WI38 (cell line): ENCODE results near the gene AP3S2.
"Not testable (repeated sequence)": the region's sequence is repeated elsewhere in the genome, so short reads cannot be mapped to it uniquely, and the experiment has no call there.

Experiments
- H3K4me3 ChIP-seq: 2 replicates; pipeline ENCODE4 v1.5.1; 2011; ENCODE audit warnings: low read depth, mild to moderate bottlenecking, control low read depth, low read length
- TF ChIP-seq, protein P1 (sequence below): IDR thresholded peaks from 2 replicates; pipeline ENCODE4 v1.5.1; 2012; ENCODE audit warnings: low read depth, mild to moderate bottlenecking, control low read depth, low read length

The AP3S2 gene

DNA sequence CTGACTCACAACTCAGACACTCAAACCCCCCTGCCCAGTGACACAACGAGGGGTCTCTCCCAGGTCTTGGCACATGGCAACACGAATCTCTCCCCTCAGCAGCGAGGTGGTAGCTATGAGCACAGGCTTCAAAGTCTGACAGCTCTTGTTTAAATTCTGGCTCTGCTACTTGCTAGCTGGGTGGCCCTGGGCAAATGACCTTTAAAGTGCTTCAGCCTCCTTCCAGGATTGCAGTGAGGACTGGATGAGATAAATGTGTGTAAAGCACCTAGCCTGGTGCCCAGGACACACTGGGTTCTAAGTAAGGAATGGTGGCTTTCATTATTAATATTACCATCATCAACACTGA is 56.0 kb downstream of the AP3S2 start:
- H3K4me3 ChIP-seq = no peak overlapping the region
- TF ChIP-seq, protein P1, sequence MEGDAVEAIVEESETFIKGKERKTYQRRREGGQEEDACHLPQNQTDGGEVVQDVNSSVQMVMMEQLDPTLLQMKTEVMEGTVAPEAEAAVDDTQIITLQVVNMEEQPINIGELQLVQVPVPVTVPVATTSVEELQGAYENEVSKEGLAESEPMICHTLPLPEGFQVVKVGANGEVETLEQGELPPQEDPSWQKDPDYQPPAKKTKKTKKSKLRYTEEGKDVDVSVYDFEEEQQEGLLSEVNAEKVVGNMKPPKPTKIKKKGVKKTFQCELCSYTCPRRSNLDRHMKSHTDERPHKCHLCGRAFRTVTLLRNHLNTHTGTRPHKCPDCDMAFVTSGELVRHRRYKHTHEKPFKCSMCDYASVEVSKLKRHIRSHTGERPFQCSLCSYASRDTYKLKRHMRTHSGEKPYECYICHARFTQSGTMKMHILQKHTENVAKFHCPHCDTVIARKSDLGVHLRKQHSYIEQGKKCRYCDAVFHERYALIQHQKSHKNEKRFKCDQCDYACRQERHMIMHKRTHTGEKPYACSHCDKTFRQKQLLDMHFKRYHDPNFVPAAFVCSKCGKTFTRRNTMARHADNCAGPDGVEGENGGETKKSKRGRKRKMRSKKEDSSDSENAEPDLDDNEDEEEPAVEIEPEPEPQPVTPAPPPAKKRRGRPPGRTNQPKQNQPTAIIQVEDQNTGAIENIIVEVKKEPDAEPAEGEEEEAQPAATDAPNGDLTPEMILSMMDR = no peak

DNA sequence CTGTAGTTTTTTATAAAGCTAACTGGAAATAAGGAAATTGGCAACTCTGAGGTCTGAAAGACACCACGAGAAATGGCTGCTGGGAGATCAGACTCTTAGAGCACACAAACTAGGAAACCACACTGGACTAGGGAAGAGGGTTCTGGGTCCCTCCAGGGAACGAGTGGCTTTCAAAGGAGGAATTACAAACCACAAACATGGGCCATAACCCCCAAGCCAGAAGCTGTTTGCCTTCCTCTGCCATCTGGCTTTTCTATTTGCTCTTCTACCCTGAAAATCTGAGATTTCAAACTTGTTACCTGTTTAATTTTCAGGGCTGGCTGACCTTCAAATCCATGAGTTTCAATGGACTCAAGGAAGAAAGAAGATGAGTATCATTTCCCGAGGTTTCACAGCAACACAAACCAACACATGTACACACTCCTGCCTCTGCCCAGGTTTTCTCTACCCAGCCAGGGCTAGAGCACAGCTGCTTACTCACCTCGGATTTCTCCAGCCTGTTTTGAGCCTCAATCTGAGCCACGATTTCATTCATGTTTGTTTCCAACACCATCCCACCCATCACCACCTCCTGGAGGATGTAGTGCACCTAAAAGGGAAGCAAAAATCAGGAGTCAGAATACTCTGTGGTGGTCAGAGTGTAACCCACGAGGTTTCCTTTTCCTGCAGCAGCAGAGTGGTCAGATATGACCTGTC is 56.5 kb downstream of the AP3S2 start:
- TF ChIP-seq, protein P1 = no peak
- H3K4me3 ChIP-seq = no peak overlapping the region

DNA sequence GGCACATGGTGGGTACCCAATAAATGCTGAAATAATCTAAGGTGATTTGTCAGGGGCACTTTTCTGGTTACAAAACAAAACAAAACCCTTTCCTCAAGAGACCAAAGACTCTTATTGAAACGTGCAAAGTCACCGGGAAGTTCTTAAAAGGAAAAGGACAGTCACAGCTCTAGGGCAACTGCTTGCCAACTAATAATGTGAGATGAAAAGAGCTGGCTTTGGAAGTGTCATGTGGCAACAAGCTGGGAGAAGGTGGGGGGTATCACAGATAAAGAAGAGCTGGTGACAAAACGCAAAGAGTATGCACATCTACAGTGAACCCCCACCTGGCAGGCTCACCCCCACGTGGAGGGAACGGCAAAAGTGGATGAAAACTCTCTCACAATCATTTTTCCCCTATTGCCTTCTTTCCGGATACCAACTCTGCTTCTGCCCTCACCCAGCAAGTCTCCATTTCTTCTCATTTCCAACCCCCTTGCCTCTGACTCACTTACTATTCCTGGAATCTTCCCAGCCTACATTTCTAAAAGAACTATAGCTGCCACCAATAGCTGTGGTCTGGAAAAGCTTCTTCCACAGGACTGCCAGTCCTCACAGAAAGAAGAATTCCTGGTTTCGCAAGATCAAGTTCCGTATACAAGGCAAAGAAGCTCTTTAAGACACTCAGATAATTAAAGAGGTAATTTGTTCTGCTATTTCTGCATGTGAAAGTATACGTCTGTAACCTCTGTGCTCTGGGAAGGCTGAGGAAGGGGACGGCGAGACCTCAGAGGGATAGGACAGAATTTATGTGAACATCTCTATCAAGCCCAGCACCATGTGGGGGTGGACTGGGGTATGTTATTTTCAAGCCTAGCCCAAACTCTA is 57.3 kb downstream of the AP3S2 start:
- no peak overlapping the region for H3K4me3 ChIP-seq
- TF ChIP-seq, protein P1 = no peak

DNA sequence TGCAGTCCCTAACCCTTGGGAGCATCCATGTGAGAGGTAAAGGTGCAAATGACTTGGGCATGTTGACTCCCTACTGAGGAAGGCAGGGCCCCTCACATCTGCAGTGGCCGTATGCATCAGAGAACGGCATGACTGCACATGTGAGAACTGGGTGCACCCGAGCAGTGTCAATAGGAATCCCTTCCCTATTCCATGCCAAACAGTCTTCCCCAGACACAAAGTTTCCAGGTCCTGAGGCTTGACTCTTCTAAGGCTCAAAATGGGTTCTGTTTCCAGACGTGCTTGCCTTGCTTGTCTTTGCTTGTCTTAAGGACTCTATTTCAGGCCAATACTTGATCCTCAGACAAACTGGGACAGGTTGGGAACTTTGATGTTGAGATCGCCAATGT is 58.6 kb downstream of the AP3S2 start:
- no peak overlapping the region for H3K4me3 ChIP-seq
- TF ChIP-seq, protein P1 = no peak

DNA sequence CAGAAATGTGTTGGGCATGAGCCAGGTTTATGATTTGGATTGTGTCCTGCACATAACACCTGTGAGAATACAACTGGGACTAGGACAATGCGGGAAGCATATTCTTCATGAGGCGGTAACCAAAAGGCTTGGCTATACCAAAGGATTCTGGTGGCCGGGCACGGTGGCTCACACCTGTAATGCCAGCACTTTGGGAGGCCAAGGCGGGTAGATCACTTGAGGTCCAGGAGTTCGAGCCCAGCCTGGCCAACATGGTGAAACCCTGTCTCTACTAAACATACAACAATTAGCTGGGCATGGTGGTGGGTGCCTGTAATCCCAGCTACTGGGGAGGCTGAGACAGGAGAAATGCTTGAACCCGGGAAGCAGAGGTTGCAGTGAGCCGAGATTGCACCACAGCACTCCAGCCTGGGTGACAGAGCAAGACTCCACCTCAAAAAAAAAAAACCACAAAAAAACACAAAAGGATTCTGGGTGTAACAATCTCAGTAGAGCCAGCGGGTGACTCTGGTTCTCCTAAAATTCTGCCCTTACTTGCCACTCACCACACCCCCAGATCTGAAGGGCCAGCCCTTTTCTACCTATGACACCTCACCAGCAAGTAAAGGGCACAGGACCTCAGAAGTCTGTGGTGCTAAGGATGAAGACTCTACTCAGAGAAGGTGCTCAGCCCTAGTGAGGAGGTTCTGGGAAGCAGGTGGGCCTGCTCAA is 59.2 kb downstream of the AP3S2 start:
- not testable (repeated sequence) for H3K4me3 ChIP-seq

DNA sequence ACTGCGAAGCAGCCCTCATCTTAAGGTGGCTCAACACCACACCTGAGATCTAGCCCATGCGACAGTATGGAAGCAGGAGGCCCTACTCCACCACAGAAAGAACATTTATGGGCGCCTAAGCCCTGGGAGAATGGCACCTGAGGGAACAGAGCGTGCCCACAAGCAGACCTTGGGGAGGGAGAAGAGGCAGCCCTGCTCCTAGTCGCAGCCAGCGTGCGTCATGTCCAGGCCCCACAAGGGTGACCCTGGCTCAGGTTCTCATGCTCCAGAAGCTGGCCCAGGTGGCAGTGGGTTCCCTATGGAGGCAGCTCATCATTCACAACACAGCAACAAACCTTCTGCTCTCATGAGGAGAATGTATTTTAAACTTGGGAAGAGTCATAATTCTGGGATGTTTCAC is 59.8 kb downstream of the AP3S2 start:
- H3K4me3 ChIP-seq = no peak overlapping the region
- TF ChIP-seq, protein P1 = no peak

DNA sequence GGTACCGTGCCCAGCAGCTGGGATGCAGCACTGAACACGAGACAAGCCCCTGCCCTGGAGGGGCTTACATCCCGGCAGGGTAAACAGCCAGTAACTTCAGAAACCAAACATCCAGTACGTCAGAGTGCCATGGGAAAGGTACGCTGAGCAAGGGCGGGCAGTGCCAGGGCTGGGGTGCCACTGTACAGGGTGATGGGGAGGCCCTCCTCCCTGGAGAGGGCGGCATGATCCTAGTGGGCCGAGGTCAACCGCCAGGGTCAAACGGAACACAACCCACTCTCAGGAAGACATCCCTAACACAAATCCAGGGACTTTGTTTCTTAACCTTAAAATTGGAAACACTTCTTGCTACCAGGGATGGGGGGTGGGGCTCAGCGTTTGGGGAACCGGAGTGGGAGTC is 63.2 kb downstream of the AP3S2 start:
- TF ChIP-seq, protein P1 = no peak

More for the DNA sequence above, 63.2 kb downstream of the AP3S2 start:
- no peak overlapping the region for H3K4me3 ChIP-seq
